HG02884 (cell line): ENCODE measurements around the gene CYTH1.
"Not testable (repeated sequence)": the region's sequence is repeated elsewhere in the genome, so short reads cannot be mapped to it uniquely, and the experiment has no call there.

Experiments used
- ATAC-seq: cut with Tn5 transposase; IDR thresholded peaks from one replicate; pipeline ENCODE4 v1.9.1; 2021; ENCODE audit warnings: mild to moderate bottlenecking, moderate library complexity; ENCODE audit not compliant: unreplicated experiment

Gene CYTH1

GRCh38 chr17:78674595-78675315, 107.3 kb downstream of the CYTH1 start:
- no peak for ATAC-seq

DNA sequence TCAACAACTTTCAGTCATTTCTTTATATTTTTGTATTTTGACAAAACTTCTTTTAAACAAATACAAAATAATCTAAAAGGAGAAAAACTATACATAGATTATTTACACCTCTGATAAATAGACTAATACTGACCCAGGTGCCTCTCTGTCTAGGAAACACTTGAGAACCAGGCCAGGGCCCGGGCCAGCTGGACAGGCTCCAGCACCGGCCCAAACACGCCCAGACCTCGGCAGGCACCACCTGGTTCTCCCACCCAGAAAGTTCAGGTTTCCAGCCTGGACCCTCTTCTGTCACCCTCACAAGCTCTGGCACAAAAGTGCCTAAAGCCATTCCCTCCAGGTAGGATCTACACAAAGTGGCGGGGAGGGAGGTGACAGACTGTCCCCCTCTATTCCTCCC, 107.9 kb downstream of the CYTH1 start:
- ATAC-seq: no peak

DNA sequence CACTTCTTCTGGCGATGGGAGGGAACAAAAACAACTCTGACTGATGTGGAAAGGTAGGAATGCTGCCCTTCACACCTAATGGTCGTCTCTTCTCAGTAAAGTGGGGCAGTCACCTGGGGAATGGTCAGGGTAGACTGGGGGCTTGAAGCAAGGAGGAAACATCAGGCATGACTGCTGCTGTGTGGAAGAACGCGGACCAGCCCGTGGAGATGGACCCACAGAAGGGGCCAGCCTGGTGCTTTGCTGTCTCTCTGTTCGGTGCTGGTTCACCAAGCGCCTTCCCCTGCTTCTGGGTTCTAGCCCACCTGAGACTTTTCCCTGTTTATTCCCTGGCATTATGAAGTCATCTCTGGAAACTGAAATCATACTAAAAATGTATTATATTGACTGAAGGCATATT, 108.7 kb downstream of the CYTH1 start:
- no peak for ATAC-seq

GRCh38 chr17:78672871-78673371, 109.2 kb downstream of the CYTH1 start:
- no peak for ATAC-seq

- ATAC-seq: no peak
Observed at GRCh38 chr17:78672005-78672404, 110.1 kb downstream of the CYTH1 start.

- ATAC-seq: not testable (repeated sequence)
Observed at GRCh38 chr17:78671726-78672001, 110.4 kb downstream of the CYTH1 start.

DNA sequence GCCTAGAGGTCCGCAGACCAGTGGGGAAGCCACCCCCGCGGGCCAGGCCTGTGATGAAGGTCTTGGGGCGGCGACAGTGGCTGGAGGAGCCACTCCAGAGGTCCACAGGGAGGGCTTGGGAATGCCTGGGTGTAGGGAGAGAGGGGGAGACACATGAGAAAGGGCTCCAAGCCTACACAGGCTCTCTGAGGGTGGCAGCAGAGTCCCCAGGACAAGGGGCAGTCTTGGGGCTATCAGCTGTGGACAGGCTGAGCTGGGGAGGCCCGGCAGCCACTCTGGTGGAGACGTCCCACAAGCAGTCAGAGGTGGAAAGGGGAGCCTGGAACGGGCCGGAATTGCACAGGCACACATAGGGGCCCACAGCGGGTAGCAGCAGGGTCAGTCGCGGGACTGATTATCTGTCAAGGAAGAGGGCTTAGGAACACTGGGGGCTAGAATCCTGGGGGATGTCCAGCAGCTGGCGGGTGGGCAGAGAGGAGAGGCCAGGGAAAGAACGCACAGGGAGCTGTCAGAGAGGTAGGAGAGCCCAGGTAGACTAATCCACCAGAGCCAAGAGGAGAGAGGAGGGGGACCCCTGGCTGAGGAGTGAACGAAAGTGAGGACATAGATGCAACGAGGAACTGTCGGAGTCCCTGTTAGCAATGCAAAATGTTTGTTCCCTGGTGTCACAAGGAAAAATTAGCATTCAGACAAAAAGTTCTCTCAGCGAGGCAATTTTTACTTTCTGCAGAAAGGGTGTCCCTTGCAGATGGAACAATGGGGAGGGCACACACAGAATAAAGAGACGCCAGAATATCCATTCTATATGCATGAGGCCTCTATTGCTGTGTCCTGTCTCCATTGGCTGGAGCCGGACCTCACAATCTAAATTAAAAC, 111.0 kb downstream of the CYTH1 start:
- ATAC-seq: no peak

GRCh38 chr17:78669975-78670518, 112.0 kb downstream of the CYTH1 start:
- no peak for ATAC-seq

DNA sequence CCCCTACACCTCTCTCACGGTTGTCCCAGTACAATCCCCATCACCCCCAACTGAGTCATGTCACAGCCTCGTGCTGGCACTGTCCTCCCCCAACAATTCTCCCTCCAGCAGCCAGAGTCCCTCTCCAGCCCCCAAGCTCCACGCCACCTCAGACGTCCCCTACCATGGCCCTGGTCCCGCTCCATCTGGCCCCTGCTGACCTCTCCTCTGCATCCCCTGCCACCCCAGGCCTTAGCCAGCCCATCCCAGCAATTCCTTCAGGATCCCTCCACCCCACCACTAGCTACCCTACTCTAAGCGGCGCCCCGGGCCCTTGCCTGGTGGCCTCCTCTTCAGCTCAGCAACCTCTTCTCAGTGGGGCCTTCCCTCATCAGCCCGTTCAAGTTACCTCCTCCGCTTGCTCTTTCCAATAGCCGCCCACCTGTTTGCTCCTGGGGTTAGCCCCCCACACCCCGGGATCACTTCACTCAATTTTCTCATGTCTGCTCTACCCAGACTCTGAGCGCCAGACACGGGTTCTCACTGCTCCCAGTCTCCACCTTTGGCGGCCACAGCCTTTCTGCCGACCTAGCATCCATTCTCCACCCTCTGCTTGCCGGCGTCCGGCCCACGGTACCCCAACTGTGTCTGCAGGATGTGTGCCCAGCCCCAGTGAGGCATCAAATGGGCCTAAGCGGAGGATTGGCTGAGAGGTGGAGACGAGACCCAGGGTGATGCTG, 112.7 kb downstream of the CYTH1 start:
- ATAC-seq: no peak

GRCh38 chr17:78668847-78669246, 113.2 kb downstream of the CYTH1 start:
- ATAC-seq: no peak

GRCh38 chr17:78667741-78668640, 114.1 kb downstream of the CYTH1 start:
- ATAC-seq: no peak

DNA sequence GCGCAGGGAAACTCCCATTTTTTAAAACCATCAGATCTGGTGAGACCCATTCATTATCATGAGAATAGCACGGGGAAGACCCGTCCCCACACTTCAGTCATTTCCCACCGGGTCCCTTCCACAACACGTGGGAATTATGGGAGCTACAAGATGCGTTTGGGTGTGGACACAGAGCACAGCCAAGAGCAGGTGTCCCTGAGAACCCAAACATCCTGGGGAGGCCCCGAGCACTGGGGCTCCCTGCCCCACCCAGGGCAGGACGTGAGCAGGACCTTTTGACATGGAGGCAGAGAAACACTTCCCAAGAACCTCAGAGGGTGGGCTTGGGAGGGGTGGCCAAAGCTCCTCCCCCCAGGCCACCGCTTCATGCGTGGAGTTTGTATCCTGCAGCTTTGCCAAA, 115.0 kb downstream of the CYTH1 start:
- ATAC-seq: no peak

GRCh38 chr17:78665952-78666920, 115.8 kb downstream of the CYTH1 start:
- ATAC-seq: no peak

GRCh38 chr17:78665387-78665951, 116.6 kb downstream of the CYTH1 start:
- ATAC-seq: no peak

DNA sequence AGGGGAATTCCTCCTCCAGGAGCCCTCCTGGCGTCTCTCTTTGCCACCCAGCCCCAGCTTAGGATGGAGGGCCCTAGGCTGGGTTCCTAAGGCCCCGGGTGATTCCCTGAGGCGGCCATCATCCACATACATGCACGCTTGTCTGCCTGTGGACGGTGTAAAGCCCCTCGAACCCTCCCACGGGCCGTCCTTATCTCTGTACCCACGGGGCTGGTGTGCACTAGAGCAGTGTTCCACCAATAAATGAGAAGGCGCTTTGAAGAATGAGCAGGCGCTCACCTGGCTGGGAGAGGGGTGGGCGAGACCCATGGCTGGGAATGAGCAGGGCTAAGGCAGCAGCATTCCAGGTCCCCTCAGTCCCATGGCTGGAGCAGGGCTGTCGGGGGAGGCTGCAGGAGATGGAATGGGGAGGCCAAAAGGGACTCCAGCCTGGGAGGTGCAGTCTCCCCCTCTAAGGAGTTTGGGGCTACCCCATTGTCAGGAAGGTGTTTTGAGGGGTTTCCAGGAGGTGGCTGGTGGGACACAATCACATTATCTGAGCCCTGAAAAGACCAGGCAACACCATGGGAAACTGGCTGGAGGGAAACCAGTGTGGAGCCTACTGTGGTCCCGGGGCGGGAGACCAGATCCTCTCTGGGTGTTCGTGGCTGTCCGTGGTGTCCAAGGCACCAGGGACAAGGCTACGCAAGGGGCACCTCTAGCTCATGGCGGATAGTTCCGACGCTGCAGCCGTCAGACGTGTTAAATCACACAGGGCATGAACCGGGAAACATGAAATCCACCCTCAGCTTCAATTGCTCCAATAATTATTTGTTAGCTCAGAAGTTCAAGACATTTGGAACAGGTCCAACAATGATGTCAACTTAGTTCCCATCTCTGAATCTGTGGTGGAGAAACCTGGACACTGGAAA, 117.3 kb downstream of the CYTH1 start:
- no peak for ATAC-seq

DNA sequence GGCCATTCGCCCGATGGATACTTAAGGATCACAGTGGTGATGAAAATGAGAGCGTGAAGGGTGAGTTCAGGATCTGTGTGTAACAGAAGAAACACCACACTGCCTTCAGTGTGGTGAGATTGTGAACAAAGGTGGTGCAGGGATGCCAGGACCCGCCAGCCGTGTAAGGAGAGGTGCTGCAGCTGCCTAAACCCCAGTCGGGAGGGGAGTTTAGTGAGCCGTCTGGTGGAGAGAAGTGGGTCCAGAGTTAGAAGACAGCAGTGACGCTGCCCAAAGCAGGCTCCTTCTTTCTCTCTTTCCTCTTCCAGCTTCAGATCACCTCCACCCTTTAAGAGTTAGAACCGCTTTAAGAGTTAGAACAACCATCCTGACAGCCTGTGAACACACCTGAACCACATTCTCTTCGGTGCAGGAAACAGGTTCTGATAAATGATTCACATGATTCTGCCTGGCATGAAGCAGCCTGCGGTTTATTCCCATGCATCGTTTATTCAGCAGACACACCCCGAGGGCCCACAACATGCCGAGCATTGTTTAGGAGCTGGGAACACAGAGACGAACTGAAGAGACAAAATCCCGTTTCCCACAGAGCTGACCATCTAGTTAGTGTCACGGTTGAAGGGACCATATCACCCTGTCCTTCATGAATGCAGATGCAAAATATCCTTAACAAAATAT, 120.8 kb downstream of the CYTH1 start:
- no peak for ATAC-seq

- no peak for ATAC-seq
Observed at GRCh38 chr17:78659546-78659945, 122.5 kb downstream of the CYTH1 start.
